WI38 (cell line): ENCODE data around the gene C1QTNF7.

Experiments
- H3K4me3 ChIP-seq: 2 replicates; pipeline ENCODE4 v1.5.1; 2011; ENCODE audit warnings: low read depth, mild to moderate bottlenecking, control low read depth, low read length
- CTCF ChIP-seq: IDR thresholded peaks from 2 replicates; pipeline ENCODE4 v1.5.1; 2012; ENCODE audit warnings: low read depth, mild to moderate bottlenecking, control low read depth, low read length

Gene C1QTNF7

DNA sequence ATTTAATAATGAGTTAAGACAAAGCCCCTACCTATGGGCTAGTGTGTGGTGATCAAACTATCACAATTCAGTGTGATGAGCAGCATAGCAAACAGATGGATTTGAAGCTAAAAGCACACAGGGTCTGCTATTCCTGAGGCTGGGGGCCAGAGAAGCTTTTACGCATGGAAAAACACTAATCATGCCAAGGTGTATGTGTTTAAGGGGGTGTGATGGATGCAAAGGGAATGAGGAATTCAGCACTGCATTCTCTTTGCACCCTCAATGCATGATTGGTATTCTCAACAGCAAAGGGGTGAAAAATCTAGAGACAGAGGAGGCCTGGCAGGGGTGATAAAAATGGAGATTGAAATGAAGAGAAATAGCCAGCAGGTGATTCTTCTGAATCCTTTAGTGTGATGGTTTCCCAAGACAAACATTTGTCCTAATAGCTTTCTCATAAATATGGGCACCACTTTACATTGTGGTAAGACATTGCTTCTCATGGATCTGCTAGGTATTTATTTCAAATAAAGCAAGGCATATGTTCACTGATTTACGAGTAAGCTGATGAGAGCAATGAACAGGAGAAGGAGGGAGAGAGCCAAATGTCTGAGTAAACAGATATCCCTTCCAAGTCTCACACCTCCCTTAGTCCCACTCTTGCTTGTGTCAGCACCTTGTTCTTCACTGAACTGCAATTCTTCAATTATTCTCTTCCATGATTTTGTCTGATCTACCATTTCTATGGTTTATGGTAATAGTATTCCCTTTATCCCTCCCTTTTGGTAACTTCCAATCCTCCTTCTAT, 15.7 kb downstream of the C1QTNF7 start:
- no peak for TF ChIP-seq CTCF
- H3K4me3 ChIP-seq: no peak overlapping the region

DNA sequence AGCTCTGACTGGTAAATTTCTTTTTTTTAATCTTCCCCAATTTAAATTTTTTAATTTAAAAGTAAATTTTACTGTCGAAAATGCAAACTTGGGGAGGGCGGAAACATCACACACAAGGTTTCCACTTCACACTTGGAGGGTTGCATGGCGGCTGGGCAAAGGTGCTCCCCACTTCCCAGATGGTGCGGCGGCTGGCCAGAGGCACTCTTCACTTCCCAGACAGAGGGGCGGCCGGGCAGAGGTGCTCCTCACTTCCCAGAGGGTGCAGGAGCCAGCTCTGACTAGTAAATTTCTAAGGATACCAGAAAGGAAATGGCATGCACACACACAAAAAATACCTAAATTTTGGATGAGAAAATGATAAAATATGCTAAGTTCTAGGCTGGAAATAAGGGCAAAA, 16.4 kb downstream of the C1QTNF7 start:
- TF ChIP-seq CTCF: no peak

DNA sequence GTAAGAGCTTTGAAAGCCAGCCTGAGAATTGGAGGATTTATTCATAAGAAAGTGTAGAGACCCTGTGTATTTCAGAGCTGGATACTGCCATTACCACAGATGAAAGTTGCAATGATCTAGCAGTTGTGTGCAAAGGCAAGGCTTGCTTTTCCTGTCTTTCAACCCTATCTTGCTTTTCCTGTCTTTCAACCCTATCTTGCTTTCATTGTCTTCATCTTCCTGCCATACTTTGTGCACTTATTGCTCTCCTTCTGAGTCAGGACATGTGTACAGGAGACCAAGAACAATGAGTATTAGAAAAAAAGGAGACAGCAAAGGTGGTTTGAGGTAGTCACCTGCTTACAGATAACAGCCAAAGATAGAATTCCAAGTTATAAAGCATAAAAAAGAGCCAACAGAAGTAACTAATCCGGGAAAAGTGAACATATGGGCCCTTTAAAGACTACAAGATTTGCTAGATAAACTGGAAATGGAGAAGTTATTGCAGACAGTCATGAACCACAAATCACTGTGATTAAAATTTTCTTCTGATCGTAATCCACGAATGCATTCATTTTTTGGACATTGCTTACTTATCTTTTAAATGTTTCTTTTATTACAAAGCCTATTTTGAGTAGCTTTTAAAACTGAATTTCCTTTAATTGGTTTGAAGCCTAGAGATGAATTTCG, 17.2 kb downstream of the C1QTNF7 start:
- no peak overlapping the region for H3K4me3 ChIP-seq
- TF ChIP-seq CTCF: no peak

More for the DNA sequence above, 16.4 kb downstream of the C1QTNF7 start:
- no peak overlapping the region for H3K4me3 ChIP-seq

GRCh38 chr4:15451181-15451865, 23.5 kb downstream of the C1QTNF7 start:
- H3K4me3 ChIP-seq: peak overlapping the region; percentile 16; the same call in 1 of the 2 replicates
- TF ChIP-seq CTCF: no peak

- TF ChIP-seq CTCF: no peak
- H3K4me3 ChIP-seq: peak overlapping the region; percentile 16; the same call in 1 of the 2 replicates
These were observed 24.3 kb downstream of the C1QTNF7 start for GRCh38 chr4:15451866-15452765.

DNA sequence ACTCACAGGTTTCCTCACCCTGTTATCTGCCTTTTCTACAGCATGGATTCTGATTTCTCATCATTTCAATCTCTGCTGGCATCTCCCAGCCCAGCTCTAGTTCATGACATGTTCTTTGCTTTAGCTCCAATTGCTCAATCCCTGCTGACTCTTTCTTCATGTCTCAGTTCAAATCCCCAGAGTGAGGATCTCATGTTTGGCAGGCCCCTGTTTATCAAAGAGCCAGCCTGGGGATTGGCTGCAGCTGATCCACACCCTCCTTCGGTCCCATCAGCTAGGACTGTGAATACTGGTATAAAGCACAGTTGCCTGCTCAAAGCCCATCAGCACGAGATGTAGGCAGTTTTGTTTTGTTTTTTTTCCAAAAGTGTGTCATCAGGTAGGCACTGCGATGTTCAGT, 27.5 kb downstream of the C1QTNF7 start:
- no peak overlapping the region for H3K4me3 ChIP-seq
- no peak for TF ChIP-seq CTCF
